ENCODE measurements around the gene ANKRD66.

ANKRD66 gene

DNA sequence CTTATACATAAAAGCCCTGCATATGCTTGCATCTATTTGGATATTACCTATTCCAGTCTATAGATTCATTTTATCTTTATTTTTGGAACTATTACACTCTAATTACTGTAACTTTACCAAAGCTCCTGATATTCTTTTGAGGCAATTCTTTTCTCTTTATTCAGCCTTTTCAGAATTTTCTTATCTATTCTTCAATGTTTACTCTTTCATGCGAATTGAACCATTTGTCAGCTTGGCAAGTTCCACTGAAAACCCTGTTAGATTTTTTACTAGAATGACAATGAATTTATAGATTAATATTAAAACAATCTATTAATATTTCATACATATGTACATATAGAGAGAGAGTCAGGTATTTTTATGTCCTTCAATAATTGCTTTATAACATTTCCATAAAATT lies 45.9 kb downstream of the ANKRD66 start:
- no peak for DNase-seq

DNA sequence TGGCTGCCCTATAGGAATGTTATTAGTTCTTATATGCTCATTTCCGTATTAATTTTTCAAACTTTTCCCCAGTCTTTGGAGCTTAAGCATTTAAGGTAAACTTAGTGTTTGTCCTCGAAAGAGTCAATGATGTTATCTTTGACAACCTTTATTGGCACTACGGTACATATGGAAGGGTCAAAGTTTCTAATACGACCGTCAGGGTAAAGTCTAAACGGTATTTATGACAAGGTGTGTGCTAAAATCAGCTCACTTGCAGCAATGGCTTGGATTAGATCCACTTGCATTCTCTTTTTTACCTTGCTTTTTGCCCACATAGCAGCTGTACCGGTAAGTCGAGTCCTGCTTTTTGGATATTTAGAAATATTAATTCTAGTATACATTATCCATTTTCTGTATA lies 46.4 kb downstream of the ANKRD66 start, which contains the start of gene MEP1A:
MEP1A (plus strand) TSS at position 252 of the 400 bp plus-strand sequence; CDS start at position 262, 10 bp downstream.
- DNase-seq = no peak

DNA sequence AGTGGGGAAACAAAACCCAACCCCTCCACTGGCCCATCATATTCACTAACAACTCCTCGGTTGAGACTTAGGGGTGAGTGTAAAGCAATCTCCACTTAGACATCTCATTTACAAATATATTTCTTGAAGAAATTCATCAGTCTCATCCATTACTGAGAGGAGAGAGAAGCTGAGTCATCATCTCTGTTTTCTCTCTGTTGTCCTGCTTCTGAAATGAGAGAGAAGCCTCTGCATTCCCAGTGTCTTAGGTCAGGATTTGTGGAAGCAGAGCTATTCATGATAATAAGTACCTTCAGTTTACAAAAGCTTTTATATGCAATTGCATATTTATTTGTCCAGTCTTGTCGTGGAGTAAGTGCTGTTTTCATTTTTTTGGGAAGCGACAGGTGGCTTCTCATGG lies 47.3 kb downstream of the ANKRD66 start:
- no peak for DNase-seq

DNA sequence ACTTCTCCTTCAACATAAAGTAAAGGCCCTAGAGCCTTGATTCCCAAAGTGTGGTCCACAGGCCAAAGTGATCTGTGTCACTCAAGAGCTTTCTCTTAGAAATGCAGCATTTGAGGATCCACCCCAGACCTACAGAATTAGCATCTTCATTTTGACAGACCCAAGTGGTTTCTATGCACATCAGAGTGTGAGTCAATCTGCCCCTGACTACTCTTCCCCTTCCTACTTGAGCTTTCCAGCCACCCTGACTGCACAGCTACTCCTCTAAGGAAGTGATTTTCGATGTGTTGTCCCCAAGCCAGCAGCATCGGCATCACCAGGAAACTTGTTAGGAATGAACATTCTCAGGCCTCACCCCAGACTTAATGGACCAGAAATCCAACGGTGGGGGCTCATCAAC lies 49.1 kb downstream of the ANKRD66 start:
- DNase-seq = no peak

DNA sequence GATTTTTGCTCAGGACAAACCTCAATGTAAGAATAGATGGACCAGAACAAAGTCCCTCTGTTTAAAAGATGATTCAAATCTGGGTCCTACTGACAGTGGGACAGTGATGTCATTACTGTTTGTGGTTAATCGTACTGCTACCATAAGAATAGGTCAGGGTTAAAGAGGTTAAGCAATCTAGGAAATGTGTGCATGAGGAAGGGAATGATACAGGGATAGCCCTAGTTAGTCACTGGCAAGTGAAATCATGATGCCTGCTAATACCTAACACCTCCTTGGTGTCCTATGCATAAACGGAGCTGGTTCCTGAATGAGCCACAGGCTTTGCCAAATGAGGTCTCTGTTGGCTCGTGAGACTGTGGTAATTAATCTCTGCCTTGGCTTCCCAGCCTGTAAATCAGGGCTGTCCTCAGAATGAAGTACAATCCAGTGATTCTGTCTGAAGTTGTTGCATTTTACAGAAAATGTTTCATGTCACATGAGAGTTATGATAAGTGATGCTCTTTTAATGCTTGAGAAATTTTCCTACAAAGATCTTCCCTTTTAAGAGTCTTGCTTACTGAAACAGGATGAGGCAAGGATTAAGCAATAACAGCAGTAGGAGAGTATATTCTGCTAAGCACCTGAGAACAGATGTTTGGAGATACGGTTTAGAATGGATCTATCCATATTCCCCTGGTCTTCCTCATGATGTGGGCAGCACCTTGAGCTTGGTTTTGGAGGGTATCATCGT lies 50.3 kb downstream of the ANKRD66 start:
- DNase-seq = no peak

DNA sequence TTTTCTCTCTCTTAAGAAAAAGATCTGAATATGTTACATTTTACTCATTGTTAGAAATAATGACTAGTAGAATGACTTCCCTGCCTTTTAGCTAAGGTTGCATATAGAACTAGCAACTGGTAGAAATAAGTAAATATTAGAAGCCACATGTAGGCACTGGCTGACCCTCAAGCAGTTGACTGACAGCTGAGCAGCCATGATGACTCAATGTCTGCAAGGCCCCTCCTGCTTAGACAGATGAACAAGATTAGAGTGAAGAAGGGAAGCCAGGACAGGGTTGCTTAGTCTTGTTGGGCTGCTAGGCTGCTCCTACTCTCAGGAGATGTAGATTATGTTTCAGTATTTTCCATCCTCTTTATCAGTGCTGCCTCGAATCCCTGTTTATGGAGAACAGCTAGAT lies 52.9 kb downstream of the ANKRD66 start:
- no peak for DNase-seq

DNA sequence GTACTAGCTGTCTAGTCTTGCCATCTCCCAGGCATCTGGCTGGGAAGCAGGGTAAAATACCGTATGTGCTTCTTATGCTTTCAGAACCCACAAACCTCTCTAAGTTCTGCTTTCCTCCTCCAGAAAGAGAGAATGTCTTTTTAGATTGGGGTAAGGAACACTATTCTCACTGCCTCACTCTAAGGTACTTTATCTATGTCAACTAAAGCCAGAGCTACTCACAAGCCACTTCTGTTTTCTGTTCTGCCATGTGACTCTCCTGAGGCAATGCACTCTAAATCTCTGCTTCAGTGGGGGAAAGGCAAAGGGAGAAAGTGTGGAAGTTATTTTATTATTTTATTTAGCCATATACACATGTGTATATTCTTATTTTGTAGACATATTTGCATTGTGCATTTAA lies 62.1 kb downstream of the ANKRD66 start:
- no peak for DNase-seq
